HG03103 (cell line): ENCODE data around the gene ZNF446.
A peak's percentile ranks its signal among the peaks of the same experiment; 100 is the strongest.
"Not testable (repeated sequence)": the region's sequence is repeated elsewhere in the genome, so short reads cannot be mapped to it uniquely, and the experiment has no call there.

Experiments used
- ATAC-seq: cut with Tn5 transposase; IDR thresholded peaks from one replicate; pipeline ENCODE4 v1.9.1; 2021; ENCODE audit warnings: low read depth; ENCODE audit not compliant: unreplicated experiment

The ZNF446 gene

GRCh38 chr19:58498316-58499020 lies 22.3 kb downstream of the ZNF446 start:
- no peak for ATAC-seq

GRCh38 chr19:58499021-58499927 lies 23.1 kb downstream of the ZNF446 start:
- peak; percentile 90 for ATAC-seq

GRCh38 chr19:58500242-58500641 lies 24.1 kb downstream of the ZNF446 start:
- no peak for ATAC-seq

DNA sequence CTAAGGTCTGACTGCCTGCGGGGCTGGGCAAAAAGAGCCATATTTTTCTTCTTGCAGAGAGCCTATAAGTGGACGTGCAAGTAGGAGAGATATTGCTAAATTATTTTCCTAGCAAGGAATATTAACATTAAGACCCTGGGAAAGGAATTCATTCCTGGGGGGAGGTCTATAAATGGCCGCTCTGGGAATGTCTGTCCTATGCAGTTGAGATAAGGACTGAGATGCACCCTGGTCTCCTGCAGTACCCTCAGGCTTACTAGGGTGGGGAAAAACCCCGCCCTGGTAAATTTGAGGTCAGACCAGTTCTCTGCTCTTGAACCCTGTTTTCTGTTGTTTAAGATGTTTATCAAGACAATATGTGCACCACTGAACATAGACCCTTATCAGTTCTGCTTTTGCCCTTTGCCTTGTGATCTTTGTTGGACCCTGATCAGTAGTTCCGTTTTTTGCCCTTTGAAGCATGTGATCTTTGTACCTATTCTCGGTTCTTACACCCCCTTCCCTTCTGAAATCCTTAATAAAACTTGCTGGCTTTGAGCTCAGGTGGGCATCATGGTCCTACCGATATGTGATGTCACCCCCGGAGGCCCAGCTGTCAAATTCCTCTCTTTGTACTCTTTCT lies 31.6 kb downstream of the ZNF446 start:
- ATAC-seq, result not testable (repeated sequence)

- ATAC-seq, result no peak
Measured at GRCh38 chr19:58509731-58510083, 33.6 kb downstream of the ZNF446 start.

DNA sequence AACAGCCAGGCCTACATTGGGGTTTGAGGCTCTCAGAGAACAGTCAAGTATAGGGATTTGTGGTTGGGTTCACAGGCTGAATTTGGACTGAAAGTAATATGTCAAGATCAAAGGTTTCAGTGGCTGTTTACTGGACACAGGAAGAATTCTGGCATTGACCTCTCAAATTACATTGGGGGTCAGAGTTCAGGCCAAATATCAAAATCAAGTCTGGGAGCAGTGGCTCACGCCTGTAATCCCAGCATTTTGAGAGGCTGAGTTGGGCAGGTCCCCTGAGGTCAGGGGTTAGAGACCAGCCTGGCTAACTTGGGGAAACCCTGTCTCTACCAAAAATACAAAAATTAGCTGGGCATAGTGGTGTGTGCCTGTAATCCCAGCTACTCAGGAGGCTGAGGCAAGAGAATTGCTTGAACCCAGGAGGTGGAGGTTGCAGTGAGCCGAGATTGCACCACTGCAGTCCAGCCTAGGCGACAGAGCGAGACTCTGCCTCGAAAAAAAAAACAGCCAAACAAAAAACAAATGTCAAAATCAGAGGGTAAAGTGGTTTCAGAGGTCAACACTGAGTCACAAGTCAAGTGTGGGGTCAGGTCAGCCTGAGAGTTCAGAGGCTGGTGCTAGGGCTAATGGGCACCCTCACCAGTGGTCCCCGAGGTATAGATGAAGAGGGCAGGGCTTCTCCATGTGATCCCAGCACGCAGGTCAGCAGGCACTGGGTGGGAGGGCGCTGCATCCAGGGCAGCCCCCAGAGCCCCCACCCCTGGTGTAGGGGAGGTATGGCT lies 34.1 kb downstream of the ZNF446 start:
- ATAC-seq, result no peak

DNA sequence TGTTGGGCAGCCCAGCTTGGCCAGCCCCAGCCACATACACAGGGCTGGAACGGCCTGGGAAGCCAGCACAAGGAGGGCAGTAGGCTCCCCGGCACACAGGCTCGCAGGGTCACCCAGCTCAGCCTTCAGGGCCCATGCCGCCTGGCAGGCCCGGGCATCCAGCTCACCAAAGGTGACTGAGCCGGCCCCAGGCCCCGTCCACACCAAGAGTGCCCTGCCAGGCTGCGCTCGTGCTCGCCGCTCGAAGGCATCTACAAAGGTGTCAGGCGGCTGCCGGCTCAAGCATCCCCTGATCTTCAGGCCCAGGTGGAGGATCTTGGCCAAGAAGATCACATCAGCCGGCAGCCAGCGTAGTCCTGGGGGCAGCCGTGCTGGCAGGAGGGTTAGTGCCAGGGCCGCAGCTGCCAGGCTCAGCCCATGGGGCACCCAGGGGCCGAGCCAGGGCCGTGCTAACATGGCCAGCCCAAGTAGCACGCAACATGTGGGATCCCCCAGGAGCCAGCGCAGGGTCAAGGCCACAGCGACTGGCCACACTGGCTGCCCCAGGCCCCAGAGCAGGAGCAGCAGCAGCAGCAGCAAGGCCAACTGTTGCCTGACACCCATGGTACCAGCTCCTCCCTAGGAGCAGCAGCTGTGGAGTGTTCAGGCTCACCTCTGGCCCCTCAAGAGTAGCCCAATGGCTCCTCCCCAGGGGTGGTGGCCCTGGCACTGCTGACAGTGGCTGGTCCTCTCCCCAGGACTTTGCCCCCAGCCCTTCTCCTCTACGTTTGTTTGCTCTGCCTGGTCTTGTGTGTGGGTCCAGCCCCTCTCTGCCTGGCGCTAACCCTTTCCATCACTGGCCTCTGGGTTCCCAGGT lies 35.4 kb downstream of the ZNF446 start, which contains the start of gene SLC27A5:
Gene SLC27A5, minus strand, starts transcription at position 640 of the 856 bp plus-strand sequence. Its CDS starts 37 bp downstream, at position 603.
- no peak for ATAC-seq

DNA sequence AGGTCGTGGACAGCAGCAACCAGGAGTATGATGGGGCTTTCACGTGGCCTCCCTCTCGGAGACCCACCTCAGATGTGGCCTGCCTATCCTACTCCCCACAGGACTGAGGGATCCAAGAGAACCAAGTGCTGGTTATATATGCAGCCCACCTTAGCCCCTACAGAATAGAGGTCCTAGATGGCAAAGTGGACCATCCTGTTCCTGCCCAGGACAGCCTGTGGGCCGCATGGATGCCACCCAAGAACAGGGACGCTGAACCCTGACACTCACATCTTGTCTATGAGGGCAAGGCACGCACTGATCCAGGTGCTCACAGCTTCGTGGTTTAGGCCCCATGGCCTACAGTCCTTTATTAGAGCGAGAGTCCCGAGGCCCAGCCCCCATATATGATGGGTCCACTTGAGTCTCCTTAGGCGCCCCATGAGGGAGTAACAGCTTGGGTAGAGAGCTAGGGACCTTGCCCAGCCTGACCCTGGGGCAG lies 37.1 kb downstream of the ZNF446 start:
- ATAC-seq, result no peak

- peak; percentile 63 for ATAC-seq
Measured at GRCh38 chr19:58513694-58514563, 37.8 kb downstream of the ZNF446 start.

DNA sequence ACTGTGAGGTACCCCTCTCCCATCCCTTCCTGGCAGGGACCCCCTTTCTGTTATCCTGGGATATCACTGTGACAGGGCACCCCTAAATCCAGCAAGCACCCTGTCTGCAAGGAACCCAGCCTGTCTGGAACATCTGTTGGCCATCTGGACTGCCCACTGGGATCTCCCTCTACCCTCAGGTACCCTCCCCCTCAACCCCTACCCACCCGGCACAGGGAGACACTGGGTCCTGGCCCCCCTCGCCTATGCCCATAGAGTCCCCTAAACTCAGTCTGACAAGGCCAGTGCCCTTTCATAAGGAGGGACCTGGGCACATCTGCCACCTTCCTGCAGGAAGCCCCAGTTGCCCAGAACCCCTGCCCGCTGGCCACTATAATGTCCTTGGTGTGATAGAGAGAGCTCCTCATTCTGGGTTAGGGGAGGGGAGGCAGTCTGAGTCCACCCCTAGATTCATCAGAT lies 38.4 kb downstream of the ZNF446 start:
- no peak for ATAC-seq

DNA sequence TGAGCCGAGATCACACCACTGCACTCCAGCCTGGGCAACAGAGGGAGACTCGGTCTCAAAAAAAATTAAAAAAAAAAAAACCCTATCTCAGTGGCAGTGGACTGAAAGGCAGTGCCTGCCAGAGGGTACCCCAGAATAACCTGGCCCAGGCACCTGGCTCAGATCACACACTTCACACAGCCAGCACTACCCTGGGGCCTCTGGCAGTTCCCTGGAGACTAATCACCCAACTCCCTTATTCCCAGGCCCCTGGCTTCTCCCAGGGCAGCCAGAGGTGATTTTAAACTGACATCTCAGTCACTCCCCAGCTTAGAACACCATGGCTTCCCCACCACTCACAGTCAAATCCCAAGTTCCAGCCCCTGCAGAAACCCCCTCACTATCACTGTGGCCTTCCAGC lies 39.1 kb downstream of the ZNF446 start:
- ATAC-seq, result no peak

DNA sequence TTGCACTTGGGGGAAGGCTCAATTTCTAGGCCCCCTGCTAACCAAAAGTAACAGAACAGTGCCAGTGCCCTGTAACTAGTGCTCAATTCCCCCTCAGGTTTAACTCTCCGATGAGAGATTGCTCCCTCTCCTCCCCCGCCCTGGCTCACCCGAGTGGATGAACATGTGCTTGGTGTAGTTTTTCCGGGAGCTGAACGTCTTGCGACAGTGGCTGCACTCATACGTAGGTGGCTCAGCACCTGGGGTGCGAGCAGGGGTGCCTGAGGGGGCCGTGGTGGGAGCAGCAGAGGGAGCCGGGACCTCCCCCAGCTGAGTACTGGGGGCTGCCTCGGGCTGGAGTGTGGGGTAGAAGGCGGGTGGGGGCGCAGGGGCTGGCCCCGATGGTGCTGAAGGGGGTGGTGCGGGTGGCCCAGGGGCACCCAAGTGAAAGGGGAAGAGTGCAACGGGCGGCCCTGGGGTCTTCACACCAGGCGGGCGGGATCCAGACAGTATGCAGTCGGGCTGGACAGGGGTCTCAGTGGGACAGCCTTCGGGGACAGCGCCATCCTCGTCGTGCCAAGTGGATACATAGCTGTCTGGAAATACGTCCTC lies 40.2 kb downstream of the ZNF446 start:
- ATAC-seq, result no peak

DNA sequence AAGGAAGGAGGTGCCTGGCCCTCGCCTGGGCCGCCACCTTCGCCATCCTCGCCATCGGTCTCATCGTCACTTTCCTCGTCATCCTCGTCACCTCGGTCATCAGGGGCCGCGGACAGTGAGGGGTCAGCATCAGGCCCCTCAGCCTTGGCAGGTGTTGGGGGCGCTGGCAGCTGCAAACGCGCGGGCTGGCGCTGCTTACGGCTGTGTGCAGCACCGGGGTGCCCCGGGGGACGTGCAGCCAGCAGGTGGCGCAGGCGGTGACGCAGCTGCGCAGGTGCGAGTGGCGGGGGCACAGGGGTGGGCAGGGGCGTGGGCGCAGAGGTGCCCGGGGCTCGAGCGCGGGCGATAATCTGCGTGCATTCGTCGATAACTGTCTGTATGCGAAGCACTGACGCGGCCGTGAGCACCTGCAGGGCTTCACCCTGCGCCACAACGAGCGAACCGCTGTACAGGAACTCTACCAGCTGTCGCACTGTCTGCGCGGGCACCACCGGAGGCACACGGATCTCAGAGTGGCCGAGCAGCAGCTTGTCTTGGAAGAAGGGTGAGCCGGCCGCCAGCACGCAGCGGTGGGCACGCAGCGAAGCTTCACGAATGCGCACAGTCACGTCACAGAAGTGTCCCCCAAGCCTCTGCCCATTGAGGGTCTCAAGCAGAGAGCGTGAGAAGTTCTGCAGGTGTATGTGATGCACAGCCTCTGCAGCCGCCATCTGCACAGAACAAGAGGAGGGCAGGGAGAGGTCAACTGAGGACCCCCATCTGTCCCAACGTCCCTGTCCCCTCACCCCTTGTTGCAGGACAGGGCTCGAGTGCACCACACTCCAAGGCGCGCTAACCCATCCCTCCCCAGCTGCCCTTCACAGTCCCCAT lies 41.0 kb downstream of the ZNF446 start:
- no peak for ATAC-seq

DNA sequence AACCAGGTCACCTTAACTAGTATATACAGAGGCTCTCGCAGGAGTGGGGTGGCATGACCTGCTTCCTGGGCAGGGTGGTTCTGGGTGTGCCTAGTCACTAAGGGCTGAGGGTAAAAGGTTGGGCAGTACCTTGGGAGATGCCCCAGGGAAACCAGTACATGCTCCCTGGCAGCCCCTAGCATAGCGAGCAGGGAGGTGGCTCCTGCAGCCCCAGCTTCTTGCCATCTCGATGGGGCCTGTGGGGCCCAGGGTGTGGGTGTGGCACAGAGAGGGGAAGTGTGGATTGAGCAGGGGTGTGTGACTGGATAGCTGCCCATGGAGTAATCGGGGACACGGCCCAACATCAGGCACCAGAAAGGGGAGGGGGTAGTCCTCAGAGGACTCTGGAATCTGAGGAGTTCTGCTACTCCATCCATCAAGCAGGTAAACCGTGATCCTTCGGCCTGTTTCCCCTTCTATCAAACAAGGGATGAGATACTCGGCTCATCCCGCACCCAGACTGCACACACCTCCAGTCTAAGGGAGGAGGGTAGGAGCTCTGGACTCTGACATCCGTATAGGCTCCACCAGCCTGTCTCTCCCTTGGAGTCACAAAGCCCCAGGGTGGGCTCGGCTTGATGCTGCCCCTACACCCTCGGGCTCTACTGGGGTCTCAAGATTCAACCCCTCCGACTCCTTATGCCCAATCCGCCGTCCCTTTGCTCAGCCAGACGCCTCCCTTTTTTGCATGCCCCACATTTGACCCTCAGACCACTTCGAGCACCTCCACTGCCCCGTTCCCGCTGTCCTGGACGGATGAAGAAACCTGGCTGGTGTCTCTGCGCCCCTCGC lies 42.3 kb downstream of the ZNF446 start:
- no peak for ATAC-seq

DNA sequence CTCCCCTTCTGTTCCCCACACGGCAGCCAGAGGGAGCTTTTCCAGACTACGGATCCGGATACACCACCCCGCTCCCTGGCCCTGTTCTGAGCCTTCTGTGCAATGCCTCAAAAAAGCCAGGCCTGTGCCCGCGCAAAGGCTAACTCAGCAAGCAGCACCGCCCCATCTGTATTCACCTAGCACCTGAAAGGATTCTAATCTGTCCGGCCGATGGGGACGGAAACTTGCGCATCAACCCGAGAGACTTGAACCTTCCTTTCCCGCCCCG lies 42.9 kb downstream of the ZNF446 start:
- ATAC-seq, result no peak
